ENCODE measurements around the gene THOC5.

THOC5 gene

GRCh38 chr22:29476116-29476515 is 77.4 kb downstream of the THOC5 start:
- DNase-seq (ENCODE audit: low spot score) = no peak

GRCh38 chr22:29475550-29475949 is 78.0 kb downstream of the THOC5 start:
- DNase-seq (ENCODE audit: low spot score) = no peak

- no peak for DNase-seq (ENCODE audit: low spot score)
Measured at GRCh38 chr22:29473001-29473400, 80.6 kb downstream of the THOC5 start.

GRCh38 chr22:29470159-29470855 is 83.2 kb downstream of the THOC5 start:
- DNase-seq (ENCODE audit: low spot score) = peak; percentile 17

- DNase-seq (ENCODE audit: low spot score) = no peak
Measured at GRCh38 chr22:29469755-29470154, 83.8 kb downstream of the THOC5 start.

GRCh38 chr22:29464581-29464980 is 89.0 kb downstream of the THOC5 start:
- no peak for DNase-seq (ENCODE audit: low spot score)

GRCh38 chr22:29463629-29464028 is 89.9 kb downstream of the THOC5 start:
- no peak for DNase-seq (ENCODE audit: low spot score)

GRCh38 chr22:29461263-29461662 is 92.3 kb downstream of the THOC5 start:
- no peak for DNase-seq (ENCODE audit: low spot score)

- DNase-seq (ENCODE audit: low spot score) = no peak
Measured at GRCh38 chr22:29459773-29460172, 93.8 kb downstream of the THOC5 start.

GRCh38 chr22:29458551-29458950 is 95.0 kb downstream of the THOC5 start:
- DNase-seq (ENCODE audit: low spot score) = no peak

GRCh38 chr22:29457730-29458129 is 95.8 kb downstream of the THOC5 start:
- DNase-seq (ENCODE audit: low spot score) = peak; percentile 32

- DNase-seq (ENCODE audit: low spot score) = no peak
Measured at GRCh38 chr22:29456211-29456671, 97.3 kb downstream of the THOC5 start.
